Stimulated activated CD8-positive, alpha-beta memory T cell treated with anti-CD3 and anti-CD28 coated beads, Interleukin-15, amount 100 ng/mL, for 48 hours (primary cell): ENCODE measurements around the gene CXCL14.
"Not testable (repeated sequence)": the region's sequence is repeated elsewhere in the genome, so short reads cannot be mapped to it uniquely, and the experiment has no call there.

ENCODE experiments used
- DNase-seq, 2 donors: peaks; one replicate each; pipeline ENCODE4 v3.0.0-alpha.2; 2020; ENCODE audit warnings: low read depth in 2 of 2

Gene CXCL14

GRCh38 chr5:135543485-135544304 is 35.1 kb downstream of the CXCL14 start:
- DNase-seq: no peak

GRCh38 chr5:135543001-135543484 is 35.7 kb downstream of the CXCL14 start:
- DNase-seq: no peak

GRCh38 chr5:135541807-135542502 is 36.8 kb downstream of the CXCL14 start:
- DNase-seq: no peak

DNA sequence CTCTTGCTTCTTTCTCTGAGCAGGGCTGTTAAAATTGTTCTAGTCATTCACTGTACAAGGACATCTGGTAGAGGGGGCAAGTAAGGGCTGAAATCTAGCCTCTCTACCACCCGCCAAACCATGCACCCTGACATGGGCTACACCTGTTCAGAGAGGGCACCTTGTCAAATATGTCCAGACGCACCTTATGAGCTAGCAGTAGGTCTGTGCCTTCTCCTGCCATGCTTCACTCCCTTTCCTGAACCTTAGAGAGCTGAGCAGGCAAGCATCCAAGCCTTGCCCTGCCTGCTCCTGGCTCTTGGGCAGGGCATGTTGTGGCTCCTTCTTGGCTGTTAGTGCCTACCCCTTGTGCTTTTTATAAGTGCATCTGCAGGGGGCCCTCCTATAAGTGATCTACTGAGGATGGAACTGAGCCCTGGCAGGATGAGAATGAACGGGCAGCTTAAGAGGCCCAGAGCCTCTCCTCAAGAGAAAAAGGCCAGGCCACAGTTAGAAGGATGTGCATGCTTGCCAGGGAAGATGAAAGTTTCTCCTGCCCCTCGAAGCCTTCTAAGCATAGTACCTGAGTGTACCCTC is 39.3 kb downstream of the CXCL14 start:
- DNase-seq: no peak

- DNase-seq: no peak
Measured at GRCh38 chr5:135538261-135538660, 40.5 kb downstream of the CXCL14 start.

DNA sequence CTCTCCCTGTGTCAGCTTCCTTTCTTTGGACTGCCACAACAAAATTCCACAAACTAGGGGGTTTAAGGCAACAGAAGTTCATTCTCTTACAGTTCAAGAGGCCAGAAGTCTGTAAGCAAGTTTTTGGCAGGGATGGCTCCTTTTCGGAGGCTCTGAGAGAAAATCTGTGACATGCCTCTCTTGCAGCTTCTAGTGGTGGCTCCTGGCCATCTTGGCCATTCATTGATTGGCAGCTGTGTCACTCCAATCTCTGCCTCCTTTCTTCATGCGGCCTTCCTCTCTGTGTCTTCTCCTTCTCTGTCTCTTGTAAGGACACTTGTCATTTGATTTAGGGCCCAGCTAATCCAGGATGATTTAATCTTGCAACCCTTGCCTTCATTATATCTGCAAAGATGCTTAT is 41.0 kb downstream of the CXCL14 start:
- DNase-seq: no peak

DNA sequence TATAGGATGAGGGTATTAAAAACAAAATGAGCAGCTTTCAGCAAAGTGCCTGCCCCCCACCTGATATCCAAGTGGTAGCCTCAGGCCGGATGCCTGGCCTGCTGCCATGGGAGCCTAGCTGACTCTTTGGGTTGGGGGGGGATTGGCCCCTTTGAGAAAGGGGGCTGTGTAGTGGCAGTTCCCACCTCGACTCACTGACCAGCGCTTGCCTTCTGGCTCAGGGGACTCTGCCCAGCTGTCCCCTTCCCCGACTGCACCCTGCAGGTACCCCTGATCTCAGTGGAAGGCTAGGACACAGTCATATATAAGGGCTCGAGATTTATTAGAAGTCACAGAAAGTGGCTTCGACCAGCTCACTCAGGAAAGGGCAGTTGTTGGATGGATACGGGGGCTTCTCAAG is 41.5 kb downstream of the CXCL14 start:
- DNase-seq: no peak

DNA sequence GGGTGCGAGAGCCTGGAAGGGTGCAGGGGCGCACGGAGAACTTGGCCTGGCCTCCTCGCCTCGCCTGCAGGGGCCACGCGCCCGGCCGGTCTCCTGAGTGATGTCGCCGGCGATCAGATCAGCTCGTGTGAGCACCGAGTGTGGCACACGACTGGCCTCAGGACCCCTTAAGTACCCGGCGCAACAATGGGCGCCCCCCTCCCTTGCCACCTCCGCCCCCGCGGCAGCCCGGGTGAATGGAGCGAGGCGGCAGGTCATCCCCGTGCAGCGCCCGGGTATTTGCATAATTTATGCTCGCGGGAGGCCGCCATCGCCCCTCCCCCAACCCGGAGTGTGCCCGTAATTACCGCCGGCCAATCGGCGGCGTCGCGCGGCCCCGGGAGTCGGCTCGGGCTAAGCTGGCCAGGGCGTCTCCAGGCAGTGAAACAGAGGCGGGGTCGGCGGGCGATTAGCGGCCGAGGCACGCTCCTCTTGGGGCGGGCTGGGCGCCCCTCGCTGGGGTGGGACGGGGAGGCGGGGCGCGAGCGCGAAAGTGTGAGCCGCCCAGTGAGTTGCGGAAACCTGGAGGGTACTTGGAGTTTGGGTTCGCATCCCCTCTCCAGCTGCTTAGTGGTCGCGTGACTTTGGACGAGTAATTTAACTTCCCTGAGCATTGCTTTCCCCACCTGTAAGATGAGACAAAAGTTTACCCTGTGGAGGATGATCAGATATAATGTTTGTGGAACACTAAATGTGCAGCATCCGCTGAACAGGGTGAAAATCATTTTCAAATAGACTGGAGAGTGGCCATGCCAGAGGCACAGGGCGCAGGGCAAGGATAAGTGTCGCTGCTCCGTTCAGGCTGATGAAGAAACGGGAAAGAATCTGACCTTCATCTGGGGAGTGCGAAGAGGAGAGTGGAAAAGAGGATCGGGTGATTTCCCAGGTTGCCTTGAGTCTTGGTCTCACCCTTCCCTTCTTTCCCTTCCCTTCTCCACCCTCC is 42.7 kb downstream of the CXCL14 start, which contains the start of gene NEUROG1:
Gene NEUROG1 (minus strand): TSS at position 145 of the 982 bp plus-strand sequence. CDS start 274 bp downstream, outside the sequence.
- DNase-seq: no peak

DNA sequence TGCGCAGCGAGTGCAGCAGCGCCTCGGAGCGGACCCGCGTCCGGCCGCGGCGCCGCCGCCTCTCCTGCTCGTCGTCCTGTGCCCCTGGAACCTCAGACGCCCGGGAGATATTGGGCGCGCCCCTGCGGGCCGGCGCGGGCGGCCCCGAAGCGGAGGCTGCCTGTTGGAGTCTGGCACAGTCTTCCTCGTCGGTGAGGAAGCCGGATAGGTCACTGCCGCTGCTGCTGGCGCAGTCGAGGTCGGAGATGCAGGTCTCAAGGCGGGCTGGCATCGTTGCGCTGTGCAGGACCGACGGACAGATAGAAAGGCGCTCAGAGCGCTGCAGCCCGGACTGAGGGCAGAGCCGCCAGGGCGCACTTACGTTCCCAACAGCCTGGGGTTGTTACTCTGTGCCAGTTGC is 43.4 kb downstream of the CXCL14 start:
- DNase-seq: no peak

GRCh38 chr5:135534609-135535419 is 44.0 kb downstream of the CXCL14 start:
- no peak for DNase-seq

GRCh38 chr5:135533794-135534193 is 45.0 kb downstream of the CXCL14 start:
- DNase-seq: no peak

GRCh38 chr5:135533334-135533733 is 45.5 kb downstream of the CXCL14 start:
- DNase-seq: no peak

DNA sequence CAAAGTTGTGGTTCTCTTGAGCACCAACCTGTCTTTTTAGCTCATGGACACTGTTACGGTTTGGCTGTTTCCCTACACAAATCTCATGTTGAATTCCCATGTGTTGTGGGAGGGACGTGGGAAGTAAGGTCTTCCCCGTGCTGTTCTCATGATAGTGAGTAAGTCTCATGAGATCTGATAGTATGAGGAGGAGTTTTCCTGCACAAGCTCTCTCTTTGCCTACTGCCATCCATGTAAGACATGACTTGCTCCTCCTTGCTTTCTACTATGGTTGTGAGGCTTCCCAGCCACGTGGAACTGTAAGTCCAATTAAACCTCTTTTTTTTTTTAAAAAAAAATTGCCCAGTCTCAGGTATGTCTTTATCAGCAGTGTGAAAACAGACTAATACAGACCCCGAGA is 49.2 kb downstream of the CXCL14 start:
- not testable (repeated sequence) for DNase-seq

GRCh38 chr5:135526924-135527323 is 51.9 kb downstream of the CXCL14 start:
- DNase-seq: no peak

- DNase-seq: no peak
Measured at GRCh38 chr5:135521964-135522363, 56.8 kb downstream of the CXCL14 start.
